Keratinocyte (primary cell): ENCODE measurements around the gene VIPR1.

Experiments used
- EZH2 ChIP-seq: IDR thresholded peaks from one replicate; pipeline ENCODE4 v1.6.1; 2012; ENCODE audit warnings: inconsistent platforms, mild to moderate bottlenecking, low read length, moderate library complexity
- TF ChIP-seq, protein P1 (sequence below), 3 experiments: IDR thresholded peaks in 1 of 3; conservative IDR thresholded peaks in 1 of 3; optimal IDR thresholded peaks in 1 of 3; 2 replicates in 2 of 3; 3 replicates in 1 of 3; pipeline versions ENCODE3 to v1.5.1; 2011; ENCODE audit warnings: low read length in 3 of 3, mild to moderate bottlenecking in 3 of 3, moderate library complexity in 2 of 3, control low read depth in 1 of 3, inconsistent platforms in 1 of 3; ENCODE audit not compliant: insufficient read depth in 2 of 3; ENCODE audit errors: extremely low read depth in 1 of 3

DNA sequence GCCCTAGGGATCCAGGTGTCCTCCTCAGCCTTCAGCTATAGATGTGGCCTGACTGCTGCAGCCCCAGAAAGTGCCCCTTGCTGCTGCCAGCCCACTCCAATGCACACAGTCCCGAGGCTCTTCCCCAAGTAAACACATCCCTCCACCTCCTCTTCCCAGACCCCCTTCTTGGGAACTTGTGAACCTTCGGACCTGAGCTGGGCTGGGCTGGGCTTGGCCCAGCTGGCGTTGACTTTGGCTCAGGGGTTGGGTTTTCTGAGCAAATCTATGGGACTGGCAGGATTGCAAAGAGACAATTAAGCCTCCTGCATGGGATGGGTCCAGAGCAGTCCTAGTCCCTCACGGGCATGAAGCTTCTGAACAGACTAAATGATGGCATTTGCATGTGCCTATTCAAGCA is 14.7 kb downstream of the VIPR1 start:
- TF ChIP-seq, protein P1, sequence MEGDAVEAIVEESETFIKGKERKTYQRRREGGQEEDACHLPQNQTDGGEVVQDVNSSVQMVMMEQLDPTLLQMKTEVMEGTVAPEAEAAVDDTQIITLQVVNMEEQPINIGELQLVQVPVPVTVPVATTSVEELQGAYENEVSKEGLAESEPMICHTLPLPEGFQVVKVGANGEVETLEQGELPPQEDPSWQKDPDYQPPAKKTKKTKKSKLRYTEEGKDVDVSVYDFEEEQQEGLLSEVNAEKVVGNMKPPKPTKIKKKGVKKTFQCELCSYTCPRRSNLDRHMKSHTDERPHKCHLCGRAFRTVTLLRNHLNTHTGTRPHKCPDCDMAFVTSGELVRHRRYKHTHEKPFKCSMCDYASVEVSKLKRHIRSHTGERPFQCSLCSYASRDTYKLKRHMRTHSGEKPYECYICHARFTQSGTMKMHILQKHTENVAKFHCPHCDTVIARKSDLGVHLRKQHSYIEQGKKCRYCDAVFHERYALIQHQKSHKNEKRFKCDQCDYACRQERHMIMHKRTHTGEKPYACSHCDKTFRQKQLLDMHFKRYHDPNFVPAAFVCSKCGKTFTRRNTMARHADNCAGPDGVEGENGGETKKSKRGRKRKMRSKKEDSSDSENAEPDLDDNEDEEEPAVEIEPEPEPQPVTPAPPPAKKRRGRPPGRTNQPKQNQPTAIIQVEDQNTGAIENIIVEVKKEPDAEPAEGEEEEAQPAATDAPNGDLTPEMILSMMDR (optimal IDR thresholded peaks at IDR 0.05 in 1 of 3, IDR thresholded peaks at IDR 0.05 in 1 of 3, conservative IDR thresholded peaks at IDR 0.05 in 1 of 3; ENCODE audit: extremely low read depth in 1 of 3, insufficient read depth in 2 of 3, low read length in 3 of 3) = no peak
- no peak for TF ChIP-seq EZH2
